Thyroid gland (tissue), 4 donors: ENCODE data around the gene HSPB6.

ENCODE experiments used
- POLR2A ChIP-seq, 2 donors: fragments of 450-650 bp; IDR thresholded peaks; one replicate each; pipeline ENCODE4 v1.6.1; 2017; ENCODE audit warnings: antibody characterized with exemption in 2 of 2, mild to moderate bottlenecking in 2 of 2, moderate library complexity in 1 of 2
- TF ChIP-seq, protein P1 (sequence below), 6 experiments: fragments of 200-600 bp in 3 of 6; fragments of 450-650 bp in 3 of 6; sonication (generic) in 3 of 6; IDR thresholded peaks; one replicate each; pipeline ENCODE4 v1.5.1; 2016 to 2019; ENCODE audit warnings: antibody characterized with exemption in 6 of 6, mild to moderate bottlenecking in 2 of 6, inconsistent platforms in 1 of 6, moderate library complexity in 1 of 6

DNA sequence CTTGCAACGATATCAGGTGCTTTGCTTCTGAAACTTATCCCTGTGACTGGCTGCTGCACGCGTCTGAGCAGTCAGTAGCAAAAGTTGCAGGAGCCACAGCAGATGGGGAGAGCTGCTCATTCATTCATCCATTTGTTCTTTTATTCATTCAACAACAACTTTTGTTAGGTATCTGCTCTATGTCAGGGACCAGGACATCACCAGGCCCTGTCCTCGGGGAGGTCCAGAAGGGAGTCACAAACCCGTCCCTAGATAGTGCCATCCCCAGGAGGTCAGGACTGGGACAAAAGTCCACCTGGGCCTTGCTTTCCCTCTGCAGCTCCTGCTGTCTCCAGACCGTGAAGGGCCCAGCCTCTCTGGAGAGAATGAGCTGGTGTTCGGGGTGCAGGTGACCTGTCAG lies 21.1 kb upstream of the HSPB6 start:
- no peak for TF ChIP-seq POLR2A (IDR thresholded peaks at IDR 0.05)
- TF ChIP-seq, protein P1, sequence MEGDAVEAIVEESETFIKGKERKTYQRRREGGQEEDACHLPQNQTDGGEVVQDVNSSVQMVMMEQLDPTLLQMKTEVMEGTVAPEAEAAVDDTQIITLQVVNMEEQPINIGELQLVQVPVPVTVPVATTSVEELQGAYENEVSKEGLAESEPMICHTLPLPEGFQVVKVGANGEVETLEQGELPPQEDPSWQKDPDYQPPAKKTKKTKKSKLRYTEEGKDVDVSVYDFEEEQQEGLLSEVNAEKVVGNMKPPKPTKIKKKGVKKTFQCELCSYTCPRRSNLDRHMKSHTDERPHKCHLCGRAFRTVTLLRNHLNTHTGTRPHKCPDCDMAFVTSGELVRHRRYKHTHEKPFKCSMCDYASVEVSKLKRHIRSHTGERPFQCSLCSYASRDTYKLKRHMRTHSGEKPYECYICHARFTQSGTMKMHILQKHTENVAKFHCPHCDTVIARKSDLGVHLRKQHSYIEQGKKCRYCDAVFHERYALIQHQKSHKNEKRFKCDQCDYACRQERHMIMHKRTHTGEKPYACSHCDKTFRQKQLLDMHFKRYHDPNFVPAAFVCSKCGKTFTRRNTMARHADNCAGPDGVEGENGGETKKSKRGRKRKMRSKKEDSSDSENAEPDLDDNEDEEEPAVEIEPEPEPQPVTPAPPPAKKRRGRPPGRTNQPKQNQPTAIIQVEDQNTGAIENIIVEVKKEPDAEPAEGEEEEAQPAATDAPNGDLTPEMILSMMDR (IDR thresholded peaks at IDR 0.05): no peak
